HepG2 (cell line): ENCODE results near the gene MCC. TPM values are rescaled to one million over a fixed set of nuclear protein-coding genes. Genes with fewer than 3 reads are reported as not detected.
A peak's percentile ranks its signal among the peaks of the same experiment; 100 is the strongest.

Experiments used
- ATAC-seq: fragments of 200-7000 bp; cut with Tn5 transposase; 3 replicates; pipeline ENCODE4 v1.9.1; 2020; ENCODE audit warnings: mild to moderate bottlenecking, moderate library complexity
- BruUV-seq: library from RNA; stranded (reverse); fragments of 400-500 nt; replicated peaks from 2 replicates; lab custom pipeline; 2021; lab: Mats Ljungman, UMichigan
- CTCF ChIA-PET: fragments of 300-600 bp; formaldehyde crosslinking; extraction: SDS; loops from one replicate; lab custom pipeline; 2021; ENCODE audit warnings: low total read pairs, inconsistent platforms, low intra/inter-chr PET ratio; lab: Yijun Ruan, JAX
- POLR2A ChIA-PET: fragments of 350-600 bp; sonication (Branson Sonifier 250); formaldehyde crosslinking; loops from one replicate; lab custom pipeline; 2020; ENCODE audit warnings: antibody characterized with exemption, inconsistent platforms; lab: Yijun Ruan, JAX
- DNase-seq: peaks from one replicate; pipeline ENCODE4 v3.0.0-alpha.2; 2015; ENCODE audit warnings: low spot score
- FAIRE-seq: peaks from 3 replicates; lab custom pipeline; 2011; peaks lifted over from hg19 to GRCh38; lab: Jason Lieb, UNC
- H2AFZ ChIP-seq: one replicate; pipeline ENCODE4 v1.6.1; 2011; ENCODE audit warnings: low read length, inconsistent platforms
- H3K27ac ChIP-seq: fragments of 300-600 bp; 3 replicates; pipeline ENCODE4 v1.8.0; 2011; ENCODE audit warnings: mixed run types, mild to moderate bottlenecking, mixed read lengths, low read length, inconsistent platforms; ENCODE audit not compliant: insufficient read depth; ENCODE audit errors: extremely low read length
- H3K27me3 ChIP-seq, 2 experiments: fragments of 200-600 bp in 1 of 2; 2 replicates in 1 of 2; 3 replicates in 1 of 2; pipeline versions ENCODE4 v1.6.0 to v1.8.0; 2011; ENCODE audit warnings: low read length in 2 of 2, mild to moderate bottlenecking in 2 of 2, moderate library complexity in 2 of 2, inconsistent platforms in 1 of 2; ENCODE audit not compliant: insufficient read depth in 2 of 2, control insufficient read depth in 1 of 2
- H3K36me3 ChIP-seq, 2 experiments: fragments of 200-600 bp in 1 of 2; replicated peaks in 1 of 2; 2 replicates in 1 of 2; 3 replicates in 1 of 2; pipeline versions ENCODE4 v1.5.1 to v1.8.0; 2011; ENCODE audit warnings: low read length in 2 of 2, inconsistent platforms in 1 of 2; ENCODE audit not compliant: insufficient read depth in 2 of 2, control insufficient read depth in 1 of 2
- H3K4me1 ChIP-seq: 2 replicates; pipeline ENCODE4 v1.5.1; 2012; ENCODE audit warnings: low read length, inconsistent platforms; ENCODE audit not compliant: insufficient read depth
- H3K4me2 ChIP-seq: 2 replicates; pipeline ENCODE4 v1.6.0; 2011; ENCODE audit warnings: low read depth, low read length, inconsistent platforms
- H3K4me3 ChIP-seq, 3 experiments: fragments of 200-600 bp in 1 of 3; sonication (generic), shearing (Covaris generic) in 1 of 3; replicated peaks in 1 of 3; 2 replicates each; pipeline ENCODE4 v1.5.1; 2011 to 2016; ENCODE audit warnings: low read length in 3 of 3, inconsistent platforms in 2 of 3, low read depth in 2 of 3, mild to moderate bottlenecking in 2 of 3, control low read depth in 1 of 3, mixed read lengths in 1 of 3; ENCODE audit not compliant: insufficient read depth in 1 of 3
- H3K79me2 ChIP-seq: one replicate; pipeline ENCODE4 v1.6.1; 2011; ENCODE audit warnings: low read length, inconsistent platforms; ENCODE audit not compliant: insufficient read depth
- H3K9ac ChIP-seq: 2 replicates; pipeline ENCODE4 v1.6.0; 2011; ENCODE audit warnings: mild to moderate bottlenecking, low read depth, low read length, inconsistent platforms; ENCODE audit not compliant: insufficient read depth
- H3K9me3 ChIP-seq: 2 replicates; pipeline ENCODE4 v1.5.1; 2012; ENCODE audit warnings: mild to moderate bottlenecking, low read length
- H4K20me1 ChIP-seq: 2 replicates; pipeline ENCODE4 v1.6.0; 2011; ENCODE audit warnings: inconsistent platforms, mild to moderate bottlenecking, low read length, moderate library complexity; ENCODE audit not compliant: insufficient read depth
- ARID3A ChIP-seq: IDR thresholded peaks from 2 replicates; pipeline ENCODE4 v1.6.1; 2012; ENCODE audit warnings: low read depth, low read length, improper control_type of control experiment
- ATF7-NPFF ChIP-seq: sonication (generic); formaldehyde crosslinking; IDR thresholded peaks from 2 replicates; pipeline ENCODE4 v1.8.1; 2023; ENCODE audit warnings: mild to moderate bottlenecking, low read depth, missing genetic modification reagents, moderate library complexity
- BRD4 ChIP-seq: sonication (generic); formaldehyde crosslinking; IDR thresholded peaks from 2 replicates; pipeline ENCODE4 v1.4.0; 2020; ENCODE audit warnings: missing genetic modification reagents
- DZIP1 ChIP-seq: sonication (generic); formaldehyde crosslinking; IDR thresholded peaks from 2 replicates; pipeline ENCODE4 v1.5.0; 2020; ENCODE audit warnings: mild to moderate bottlenecking, missing genetic modification reagents
- FOXC1 ChIP-seq: sonication (generic); formaldehyde crosslinking; IDR thresholded peaks from 2 replicates; pipeline ENCODE4 v1.8.0; 2022; ENCODE audit warnings: mild to moderate bottlenecking, missing genetic modification reagents, borderline replicate concordance
- GATAD2A ChIP-seq: IDR thresholded peaks from 2 replicates; pipeline ENCODE4 v1.6.1; 2016
- GFI1 ChIP-seq: sonication (generic); formaldehyde crosslinking; IDR thresholded peaks from 2 replicates; pipeline ENCODE4 v1.5.0; 2020; ENCODE audit warnings: missing genetic modification reagents, mild to moderate bottlenecking, borderline replicate concordance
- HMG20B ChIP-seq: conservative IDR thresholded peaks from 2 replicates; pipeline ENCODE4 v1.6.1; 2016; ENCODE audit warnings: missing genetic modification reagents, missing compliant biosample characterization
- KDM2A ChIP-seq: sonication (generic); formaldehyde crosslinking; IDR thresholded peaks from 2 replicates; pipeline ENCODE4 v1.4.0; 2020; ENCODE audit warnings: low read depth, missing genetic modification reagents, borderline replicate concordance
- KDM5B ChIP-seq: sonication (generic); formaldehyde crosslinking; IDR thresholded peaks from 2 replicates; pipeline ENCODE4 v1.4.0; 2020; ENCODE audit warnings: missing genetic modification reagents, mild to moderate bottlenecking, borderline replicate concordance
- MIXL1 ChIP-seq: IDR thresholded peaks from 2 replicates; pipeline ENCODE4 v1.6.1; 2016
- PAF1 ChIP-seq: IDR thresholded peaks from 2 replicates; pipeline ENCODE4 v1.6.1; 2016; ENCODE audit warnings: missing genetic modification reagents, missing compliant biosample characterization
- POLR2AphosphoS5 ChIP-seq: IDR thresholded peaks from 2 replicates; pipeline ENCODE4 v1.6.1; 2012; ENCODE audit warnings: low read depth, low read length
- RAD21 ChIP-seq: fragments of 450-650 bp; formaldehyde crosslinking; IDR thresholded peaks from 2 replicates; pipeline ENCODE4 v1.5.0; 2020; ENCODE audit warnings: mild to moderate bottlenecking
- SMC3 ChIP-seq: IDR thresholded peaks from 2 replicates; pipeline ENCODE4 v1.6.1; 2011; ENCODE audit warnings: low read length, improper control_type of control experiment
- SPEN ChIP-seq: sonication (generic); formaldehyde crosslinking; IDR thresholded peaks from 2 replicates; pipeline ENCODE4 v1.5.1; 2020; ENCODE audit warnings: low read depth, mild to moderate bottlenecking, missing genetic modification reagents
- ZBTB42 ChIP-seq: sonication (generic); formaldehyde crosslinking; IDR thresholded peaks from 2 replicates; pipeline ENCODE4 v1.5.0; 2020; ENCODE audit warnings: mild to moderate bottlenecking, missing genetic modification reagents
- ZC3H13 ChIP-seq: sonication (generic); formaldehyde crosslinking; IDR thresholded peaks from 2 replicates; pipeline ENCODE4 v1.8.1; 2023; ENCODE audit warnings: mild to moderate bottlenecking, missing genetic modification reagents, moderate library complexity
- ZC3H4 ChIP-seq: sonication (generic); formaldehyde crosslinking; IDR thresholded peaks from 2 replicates; pipeline ENCODE4 v1.4.0; 2020; ENCODE audit warnings: missing genetic modification reagents, borderline replicate concordance
- ZNF121 ChIP-seq: sonication (generic); formaldehyde crosslinking; IDR thresholded peaks from 2 replicates; pipeline ENCODE4 v1.5.0; 2020; ENCODE audit warnings: mild to moderate bottlenecking, missing genetic modification reagents
- ZNF225 ChIP-seq: sonication (generic); formaldehyde crosslinking; IDR thresholded peaks from 2 replicates; pipeline ENCODE4 v1.4.0; 2020; ENCODE audit warnings: mild to moderate bottlenecking, missing genetic modification reagents
- ZNF263 ChIP-seq: sonication (generic); formaldehyde crosslinking; IDR thresholded peaks from 2 replicates; pipeline ENCODE4 v1.4.0; 2020; ENCODE audit warnings: missing genetic modification reagents
- ZNF430 ChIP-seq: sonication (generic); formaldehyde crosslinking; IDR thresholded peaks from 2 replicates; pipeline ENCODE4 v1.9.0; 2021; ENCODE audit warnings: mild to moderate bottlenecking, missing genetic modification reagents
- ZNF782 ChIP-seq: sonication (generic); formaldehyde crosslinking; IDR thresholded peaks from 2 replicates; pipeline ENCODE4 v1.4.0; 2020; ENCODE audit warnings: missing genetic modification reagents, mild to moderate bottlenecking, borderline replicate concordance
- WGBS: methylation state at CpG from one replicate; pipeline ENCODE4 v1.1.6; 2017; ENCODE audit warnings: low lambda C conversion rate; 5-methylcytosine and 5-hydroxymethylcytosine counted together
- in situ Hi-C: cut with HindIII; loops from 2 replicates; pipeline ENCODE4 v1.10.0; 2017; ENCODE audit warnings: low pct_unique_long_range_greater_than_20kb; ENCODE audit not compliant: extremely low pct_ligation_motif_present
- intact Hi-C: fragments of 100-400 bp; cut with micrococcal nuclease; formaldehyde crosslinking; loops from one replicate; pipeline ENCODE4 v1.10.0; 2022; ENCODE audit not compliant: unreplicated experiment
- polyA plus RNA-seq, 8 experiments: library from polyadenylated mRNA; depleted of rRNA in 3 of 8; stranded (reverse) in 7 of 8; unstranded in 1 of 8; fragments of >200 nt; fragmentation: Illumina TruSeq in 4 of 8; extraction: Trizol in 4 of 8; gene quantifications; 2 replicates each; pipeline versions ENCODE4 v1.2.1 to v1.2.3, GENCODE V29; 2011 to 2016; ENCODE audit warnings: low read depth in 4 of 8, missing spikeins in 1 of 8, mixed read lengths in 1 of 8; ENCODE audit not compliant: insufficient read depth in 1 of 8
- total RNA-seq, 5 experiments: library from RNA; depleted of rRNA; stranded (reverse); fragments of >200 nt; fragmentation: Illumina TruSeq; extraction: Trizol; gene quantifications; 2 replicates each; pipeline ENCODE4 v1.2.3, GENCODE V29; 2016; ENCODE audit warnings: low read depth in 1 of 5

The MCC gene
- total and polyA plus RNA-seq, 2 of the 13 experiments (the other 11 are each of a cell fraction or from before 2014, with no cell fraction given), result 0.55 to 2.4 TPM

- FAIRE-seq, result no peak
- Histone ChIP-seq H4K20me1 (no peaks in the 10 kb centered on the region), H3K27me3 (no peaks in the 10 kb centered on the region; a peak in 1 of 5 replicates), H3K4me2 (no peak overlapping the region), H3K4me3 (no peak overlapping the region), H3K9ac (no peak overlapping the region), H3K9me3 (no peaks in the 10 kb centered on the region), H3K36me3 (no peaks in the 10 kb centered on the region), H3K4me1 (peaks cover 33% of the 10 kb centered on the region), H3K79me2 (peaks cover 14% of the 10 kb centered on the region), H3K27ac (no peak overlapping the region), H2AFZ (no peak overlapping the region)
- no TSS peak for BruUV-seq
- no peak for ATAC-seq
- intact Hi-C loops (loop anchor here (1.0 to 2.0 kb wide), 4 partner anchors 64 to 515 kb away; no protein-coding TSS in a partner anchor), in situ Hi-C loops (loop anchor here (5.0 to 25.0 kb wide), 2 partner anchors 134 to 474 kb away; no protein-coding TSS in a partner anchor)
- 36% methylated on average over 6 of the region's 6 CpGs for WGBS
- ChIA-PET POLR2A (no interaction called here), CTCF (interaction anchor here (1.4 to 1.6 kb wide), 2 partner anchors 63 to 132 kb away, joined by 8 read pairs; no protein-coding TSS in a partner anchor)
- peak; percentile 50 for DNase-seq
- TF ChIP-seq ZNF121 (CRISPR knock-in tag), result no peak
- no peak for TF ChIP-seq ATF7-NPFF (CRISPR knock-in tag)
- TF ChIP-seq DZIP1, result no peak
- TF ChIP-seq KDM5B (CRISPR knock-in tag), result no peak
- TF ChIP-seq KDM2A (CRISPR knock-in tag), result no peak
- no peak for TF ChIP-seq GFI1 (CRISPR knock-in tag)
- no peak for TF ChIP-seq GATAD2A (CRISPR knock-in tag)
- no peak for TF ChIP-seq HMG20B (CRISPR knock-in tag)
- TF ChIP-seq ZNF263, result no peak
- no peak for TF ChIP-seq ZC3H4 (CRISPR knock-in tag)
- 0 out of 2 replicates have a peak, but pooled peaks have one; percentile 29 for TF ChIP-seq RAD21 (CRISPR knock-in tag)
- TF ChIP-seq FOXC1 (CRISPR knock-in tag), result no peak
- TF ChIP-seq PAF1 (CRISPR knock-in tag), result no peak
- TF ChIP-seq SMC3, result peak; percentile 48
- no peak for TF ChIP-seq ZNF782
- peak; percentile 70; the same call in 1 of the 2 replicates for TF ChIP-seq ARID3A
- no peak for TF ChIP-seq ZC3H13
- no peak for TF ChIP-seq SPEN
- no peak for TF ChIP-seq BRD4 (CRISPR knock-in tag)
- TF ChIP-seq MIXL1 (CRISPR knock-in tag), result 0 out of 2 replicates have a peak, but pooled peaks have one; percentile 31
- no peak for TF ChIP-seq ZNF225
- TF ChIP-seq ZNF430, result no peak
- no peak for TF ChIP-seq POLR2AphosphoS5
- no peak for TF ChIP-seq ZBTB42 (CRISPR knock-in tag)
These were observed 22.7 kb upstream of the MCC start for GRCh38 chr5:113510836-113511451.
